ENCODE measurements around the gene RC3H2. TPM values are rescaled to one million over a fixed set of nuclear protein-coding genes. Genes with fewer than 3 reads are reported as not detected.
"Not testable (repeated sequence)": the region's sequence is repeated elsewhere in the genome, so short reads cannot be mapped to it uniquely, and the experiment has no call there.

RC3H2 gene
- total and polyA plus RNA-seq, 2 of the 8 experiments (the other 6 are each of a cell fraction or from before 2014, with no cell fraction given), result 11.2 to 38.4 TPM

DNA sequence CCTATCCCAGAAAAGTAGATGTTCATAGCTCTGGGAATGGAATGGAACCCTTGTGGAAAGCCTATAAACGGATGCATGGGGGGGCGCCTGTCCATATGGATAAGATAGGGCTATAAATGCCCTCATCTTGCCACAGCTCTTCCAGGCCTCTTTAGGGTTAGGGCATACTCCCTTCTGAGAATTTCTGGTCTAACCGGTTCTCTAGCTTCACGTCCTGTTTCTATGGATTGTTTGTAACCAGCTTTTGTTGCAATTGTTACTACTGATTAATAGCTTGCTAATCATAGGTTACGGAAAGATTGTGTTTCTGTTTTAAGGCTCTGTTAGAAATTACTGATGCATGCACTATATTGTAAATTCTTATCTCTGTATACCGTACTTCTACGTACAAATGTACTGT lies 95.9 kb downstream of the RC3H2 start:
- not testable (repeated sequence) for H4K20me1 ChIP-seq (replicated peaks in 1 of 2; ENCODE audit: control insufficient read depth in 1 of 2, insufficient read depth in 2 of 2, low read length in 2 of 2); H3K56ac ChIP-seq (replicated peaks; ENCODE audit: insufficient read length, low read depth, low read length); H2BK15ac ChIP-seq (ENCODE audit: low read length); DNase-seq (ENCODE audit: low read depth in 1 of 2, low spot score in 2 of 2); H4K5ac ChIP-seq (ENCODE audit: insufficient read length, low read depth, low read length); H3K9ac ChIP-seq (replicated peaks in 1 of 4; ENCODE audit: extremely low read depth in 1 of 4, low read depth in 3 of 4, low read length in 3 of 4); H4K91ac ChIP-seq (replicated peaks; ENCODE audit: insufficient read length, low read length); H2AFZ ChIP-seq (ENCODE audit: low read length); H3K23ac ChIP-seq (ENCODE audit: insufficient read length); H3K27ac ChIP-seq (ENCODE audit: low read depth, low read length); H3K79me1 ChIP-seq (ENCODE audit: low read depth, low read length); H3K4ac ChIP-seq (replicated peaks; ENCODE audit: insufficient read length, low read depth, low read length); H3K4me2 ChIP-seq (ENCODE audit: insufficient read depth in 1 of 2, low read depth in 2 of 2, low read length in 2 of 2); H2BK12ac ChIP-seq (ENCODE audit: low read depth, low read length); H4K8ac ChIP-seq (ENCODE audit: extremely low read depth, insufficient read depth, low read length); H2AK5ac ChIP-seq (ENCODE audit: low read depth, low read length); H3K14ac ChIP-seq (ENCODE audit: insufficient read length); H3K27me3 ChIP-seq (replicated peaks in 1 of 4; ENCODE audit: control insufficient read depth in 3 of 4, extremely low read depth in 1 of 4, insufficient read depth in 3 of 4, low read length in 3 of 4); FAIRE-seq; H3K4me1 ChIP-seq (replicated peaks in 1 of 4; ENCODE audit: control insufficient read depth in 3 of 4, insufficient read depth in 4 of 4, low read length in 3 of 4); H3K23me2 ChIP-seq (ENCODE audit: low read depth, low read length); H3K18ac ChIP-seq (ENCODE audit: extremely low read depth, low read length); H3K36me3 ChIP-seq (ENCODE audit: control insufficient read depth in 2 of 4, insufficient read depth in 4 of 4, low read length in 3 of 4); H3K4me3 ChIP-seq (ENCODE audit: extremely low read depth in 1 of 4, insufficient read depth in 2 of 4, low read depth in 3 of 4, low read length in 4 of 4); H2BK120ac ChIP-seq (replicated peaks; ENCODE audit: low read depth, low read length); H2BK5ac ChIP-seq (ENCODE audit: low read depth, low read length); H2BK20ac ChIP-seq (ENCODE audit: low read length); H3K79me2 ChIP-seq (ENCODE audit: control insufficient read depth in 1 of 2, insufficient read depth in 2 of 2, low read length in 2 of 2)
- ChIA-PET CTCF (ENCODE audit: partially characterized antibody) (interaction anchor here (0.8 to 6.3 kb wide), 20 partner anchors 10 to 711 kb away, joined by 3 to 61 read pairs (median 4); partner anchors contain the start of gene OR5C1), POLR2A (ENCODE audit: partially characterized antibody) (interaction anchor here (0.8 to 1.4 kb wide), 3 partner anchors 15 to 646 kb away, joined by 3 read pairs; no protein-coding TSS in a partner anchor)
- 73% methylated on average over 7 of the region's 7 CpGs; no CpG with 5 or more reads in 1 of the 2 experiments for WGBS, 2 experiments (ENCODE audit: extremely low coverage in 1 of 2, insufficient coverage in 1 of 2, insufficient read length in 1 of 2, insufficient replicate concordance in 2 of 2, low coverage in 1 of 2, low lambda C conversion rate in 2 of 2, missing lambda C conversion rate in 1 of 2)
- H3K9me3 ChIP-seq (ENCODE audit: insufficient read depth in 2 of 2, low read depth in 1 of 2, low read length in 1 of 2), result peaks cover 9 to 13% of the 10 kb centered on the region in 2 experiments
